ENCODE results near the gene BMP6. TPM values are rescaled to one million over a fixed set of nuclear protein-coding genes. Genes with fewer than 3 reads are reported as not detected.

BMP6 gene
- total and polyA plus RNA-seq, 2 donors (not counting 3 experiments of a cell fraction or from before 2014, with no cell fraction given), result 221 to 276 TPM

DNA sequence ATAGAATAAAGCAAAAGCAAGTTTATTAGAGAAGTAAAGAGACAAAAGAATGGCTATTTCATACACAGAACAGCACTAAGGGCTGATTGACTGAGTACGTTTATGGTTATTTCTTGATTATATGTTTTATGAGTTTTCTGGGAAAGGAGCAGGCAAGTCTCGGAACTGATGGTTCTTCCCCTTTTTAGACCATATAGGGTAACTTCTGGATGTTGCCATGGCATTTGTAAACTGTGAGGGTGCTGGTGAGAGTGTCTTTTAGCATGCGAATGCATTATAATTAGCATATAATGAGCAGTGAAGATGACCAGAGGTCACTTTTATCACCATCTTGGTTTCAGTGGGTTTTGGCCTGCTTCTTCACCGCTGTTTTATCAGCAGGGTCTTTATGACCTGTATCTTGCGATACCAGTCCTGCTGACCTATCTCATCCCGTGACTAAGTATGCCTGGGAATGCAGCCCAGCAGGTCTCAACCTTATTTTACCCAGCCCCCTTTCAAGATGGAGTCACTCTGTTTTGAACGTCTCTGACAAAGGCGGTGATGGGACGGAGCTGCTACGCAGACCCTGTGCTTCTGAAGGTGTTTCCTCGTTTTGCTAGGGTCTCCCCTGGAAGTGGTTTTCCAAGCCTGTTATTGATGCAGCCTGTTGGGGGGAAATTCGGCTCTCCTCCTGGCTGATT is 45.4 kb upstream of the BMP6 start:
- H3K4me2 ChIP-seq (ENCODE audit: insufficient read depth, low read length), result no peak overlapping the region
- no peaks in the 10 kb centered on the region for H3K36me3 ChIP-seq (ENCODE audit: control insufficient read depth in 2 of 2, extremely low read depth in 1 of 2, insufficient read depth in 2 of 2, low read length in 2 of 2)
- TF ChIP-seq MYC (IDR thresholded peaks at IDR 0.05; ENCODE audit: low read depth, low read length) (no peak), POLR2A (IDR thresholded peaks at IDR 0.05; ENCODE audit: low read depth, low read length) (no peak), JUN (IDR thresholded peaks at IDR 0.05; ENCODE audit: borderline replicate concordance, insufficient read depth, insufficient read length, low read depth) (no peak), GATA2 (IDR thresholded peaks at IDR 0.05; ENCODE audit: insufficient read depth, insufficient read length, low read depth, low read length) (no peak), POLR2AphosphoS5 (IDR thresholded peaks at IDR 0.05; ENCODE audit: insufficient read depth, low read depth, low read length) (no peak), EZH2 (IDR thresholded peaks at IDR 0.05; ENCODE audit: borderline replicate concordance, low read depth, low read length, severe bottlenecking) (no peak), FOS (IDR thresholded peaks at IDR 0.05; ENCODE audit: borderline replicate concordance, insufficient read depth, low read length) (no peak)
- TF ChIP-seq, protein P1, sequence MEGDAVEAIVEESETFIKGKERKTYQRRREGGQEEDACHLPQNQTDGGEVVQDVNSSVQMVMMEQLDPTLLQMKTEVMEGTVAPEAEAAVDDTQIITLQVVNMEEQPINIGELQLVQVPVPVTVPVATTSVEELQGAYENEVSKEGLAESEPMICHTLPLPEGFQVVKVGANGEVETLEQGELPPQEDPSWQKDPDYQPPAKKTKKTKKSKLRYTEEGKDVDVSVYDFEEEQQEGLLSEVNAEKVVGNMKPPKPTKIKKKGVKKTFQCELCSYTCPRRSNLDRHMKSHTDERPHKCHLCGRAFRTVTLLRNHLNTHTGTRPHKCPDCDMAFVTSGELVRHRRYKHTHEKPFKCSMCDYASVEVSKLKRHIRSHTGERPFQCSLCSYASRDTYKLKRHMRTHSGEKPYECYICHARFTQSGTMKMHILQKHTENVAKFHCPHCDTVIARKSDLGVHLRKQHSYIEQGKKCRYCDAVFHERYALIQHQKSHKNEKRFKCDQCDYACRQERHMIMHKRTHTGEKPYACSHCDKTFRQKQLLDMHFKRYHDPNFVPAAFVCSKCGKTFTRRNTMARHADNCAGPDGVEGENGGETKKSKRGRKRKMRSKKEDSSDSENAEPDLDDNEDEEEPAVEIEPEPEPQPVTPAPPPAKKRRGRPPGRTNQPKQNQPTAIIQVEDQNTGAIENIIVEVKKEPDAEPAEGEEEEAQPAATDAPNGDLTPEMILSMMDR (IDR thresholded peaks at IDR 0.05; ENCODE audit: extremely low read depth in 1 of 2, insufficient read depth in 1 of 2, low read depth in 1 of 2, low read length in 2 of 2), result no peak
- TF ChIP-seq, protein P2, sequence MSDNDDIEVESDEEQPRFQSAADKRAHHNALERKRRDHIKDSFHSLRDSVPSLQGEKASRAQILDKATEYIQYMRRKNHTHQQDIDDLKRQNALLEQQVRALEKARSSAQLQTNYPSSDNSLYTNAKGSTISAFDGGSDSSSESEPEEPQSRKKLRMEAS (IDR thresholded peaks at IDR 0.05; ENCODE audit: insufficient read depth, insufficient read length), result no peak
- FAIRE-seq, result no peak
- H4K20me1 ChIP-seq (replicated peaks; ENCODE audit: control insufficient read depth, extremely low read depth, insufficient read depth, low read length), result no peaks in the 10 kb centered on the region
- no peaks in the 10 kb centered on the region for H3K9me1 ChIP-seq (replicated peaks; ENCODE audit: control insufficient read depth, extremely low read depth, insufficient read depth, low read length)
- H3K27me3 ChIP-seq (ENCODE audit: control insufficient read depth in 2 of 2, insufficient read depth in 2 of 2, low read length in 2 of 2), result peaks cover 27 to 31% of the 10 kb centered on the region in 2 experiments
- POLR2A ChIA-PET, result no interaction called here
- H3K79me2 ChIP-seq (ENCODE audit: control insufficient read depth, insufficient read depth, low read length), result no peaks in the 10 kb centered on the region
- CTCF ChIA-PET, result no interaction called here
- intact Hi-C loops (cut with micrococcal nuclease), result no loop called here
- H3K4me3 ChIP-seq (replicated peaks in 1 of 3; ENCODE audit: insufficient read depth in 1 of 3, low read depth in 1 of 3, low read length in 3 of 3), result no peak overlapping the region
- H2AFZ ChIP-seq (ENCODE audit: low read depth, low read length), result no peak overlapping the region
- H3K4me1 ChIP-seq (ENCODE audit: control insufficient read depth, extremely low read depth, insufficient read depth, low read length), result no peaks in the 10 kb centered on the region
- BruUV-seq (replicated peaks), result no TSS peak
- H3K9ac ChIP-seq (replicated peaks; ENCODE audit: extremely low read depth, insufficient read depth, low read length), result no peak overlapping the region
- H3K27ac ChIP-seq (ENCODE audit: insufficient read depth, low read depth, low read length), result no peak overlapping the region
- DNase-seq (ENCODE audit: low read depth, low spot score), result no peak
- no peaks in the 10 kb centered on the region for H3K9me3 ChIP-seq (replicated peaks; ENCODE audit: control insufficient read depth, insufficient read depth, low read length)
- dilution Hi-C loops (cut with MboI; ENCODE audit: extremely low pct_ligation_motif_present, low sequenced_read_pairs), result no loop called here

Data from endothelial cell of umbilical vein (primary cell).